HG02571 (cell line): ENCODE measurements around the gene GGA2.
"Not testable (repeated sequence)": the region's sequence is repeated elsewhere in the genome, so short reads cannot be mapped to it uniquely, and the experiment has no call there.

Source experiments
- ATAC-seq: cut with Tn5 transposase; IDR thresholded peaks from one replicate; pipeline ENCODE4 v1.9.1; 2021; ENCODE audit warnings: mild to moderate bottlenecking, moderate library complexity; ENCODE audit not compliant: unreplicated experiment

The GGA2 gene, protein sequence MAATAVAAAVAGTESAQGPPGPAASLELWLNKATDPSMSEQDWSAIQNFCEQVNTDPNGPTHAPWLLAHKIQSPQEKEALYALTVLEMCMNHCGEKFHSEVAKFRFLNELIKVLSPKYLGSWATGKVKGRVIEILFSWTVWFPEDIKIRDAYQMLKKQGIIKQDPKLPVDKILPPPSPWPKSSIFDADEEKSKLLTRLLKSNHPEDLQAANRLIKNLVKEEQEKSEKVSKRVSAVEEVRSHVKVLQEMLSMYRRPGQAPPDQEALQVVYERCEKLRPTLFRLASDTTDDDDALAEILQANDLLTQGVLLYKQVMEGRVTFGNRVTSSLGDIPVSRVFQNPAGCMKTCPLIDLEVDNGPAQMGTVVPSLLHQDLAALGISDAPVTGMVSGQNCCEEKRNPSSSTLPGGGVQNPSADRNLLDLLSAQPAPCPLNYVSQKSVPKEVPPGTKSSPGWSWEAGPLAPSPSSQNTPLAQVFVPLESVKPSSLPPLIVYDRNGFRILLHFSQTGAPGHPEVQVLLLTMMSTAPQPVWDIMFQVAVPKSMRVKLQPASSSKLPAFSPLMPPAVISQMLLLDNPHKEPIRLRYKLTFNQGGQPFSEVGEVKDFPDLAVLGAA

DNA sequence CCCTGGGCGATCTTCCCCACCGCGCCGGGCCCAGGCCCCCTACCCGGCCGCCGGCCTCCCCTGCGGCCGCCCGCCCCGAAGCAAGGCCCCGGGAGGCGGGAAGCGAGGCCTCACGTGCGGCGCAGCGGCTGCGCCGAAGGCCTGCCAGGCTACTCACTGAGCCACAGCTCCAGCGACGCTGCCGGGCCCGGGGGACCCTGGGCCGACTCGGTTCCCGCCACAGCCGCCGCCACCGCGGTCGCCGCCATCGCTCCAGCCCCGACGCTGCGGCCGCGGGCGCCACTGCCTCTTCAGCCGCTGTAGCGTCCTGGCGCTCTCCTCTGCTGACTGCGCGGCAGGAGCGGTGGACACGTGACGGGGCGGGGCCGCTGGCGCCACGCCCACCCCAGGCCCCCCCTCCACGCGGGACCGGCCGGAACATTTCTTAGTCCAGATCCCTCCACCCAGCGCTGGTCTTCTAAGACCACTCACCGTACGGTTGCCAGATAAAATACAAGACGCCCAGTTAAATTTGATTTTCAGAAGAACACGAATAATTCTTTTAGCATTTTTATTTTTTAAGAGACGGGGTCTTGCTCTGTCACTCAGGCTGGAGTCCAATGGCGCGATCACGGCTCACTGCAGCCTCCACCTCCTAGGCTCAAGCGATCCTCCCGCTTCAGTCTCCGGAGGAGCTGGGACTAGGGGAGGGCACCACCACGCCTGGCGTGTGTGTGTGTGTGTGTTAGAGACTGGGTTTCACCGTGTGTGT, at the start of gene GGA2:
GGA2 (minus strand) TSS at position 331 of the 751 bp plus-strand sequence; CDS start at position 248, 83 bp downstream.
- ATAC-seq, result peak; percentile 76

DNA sequence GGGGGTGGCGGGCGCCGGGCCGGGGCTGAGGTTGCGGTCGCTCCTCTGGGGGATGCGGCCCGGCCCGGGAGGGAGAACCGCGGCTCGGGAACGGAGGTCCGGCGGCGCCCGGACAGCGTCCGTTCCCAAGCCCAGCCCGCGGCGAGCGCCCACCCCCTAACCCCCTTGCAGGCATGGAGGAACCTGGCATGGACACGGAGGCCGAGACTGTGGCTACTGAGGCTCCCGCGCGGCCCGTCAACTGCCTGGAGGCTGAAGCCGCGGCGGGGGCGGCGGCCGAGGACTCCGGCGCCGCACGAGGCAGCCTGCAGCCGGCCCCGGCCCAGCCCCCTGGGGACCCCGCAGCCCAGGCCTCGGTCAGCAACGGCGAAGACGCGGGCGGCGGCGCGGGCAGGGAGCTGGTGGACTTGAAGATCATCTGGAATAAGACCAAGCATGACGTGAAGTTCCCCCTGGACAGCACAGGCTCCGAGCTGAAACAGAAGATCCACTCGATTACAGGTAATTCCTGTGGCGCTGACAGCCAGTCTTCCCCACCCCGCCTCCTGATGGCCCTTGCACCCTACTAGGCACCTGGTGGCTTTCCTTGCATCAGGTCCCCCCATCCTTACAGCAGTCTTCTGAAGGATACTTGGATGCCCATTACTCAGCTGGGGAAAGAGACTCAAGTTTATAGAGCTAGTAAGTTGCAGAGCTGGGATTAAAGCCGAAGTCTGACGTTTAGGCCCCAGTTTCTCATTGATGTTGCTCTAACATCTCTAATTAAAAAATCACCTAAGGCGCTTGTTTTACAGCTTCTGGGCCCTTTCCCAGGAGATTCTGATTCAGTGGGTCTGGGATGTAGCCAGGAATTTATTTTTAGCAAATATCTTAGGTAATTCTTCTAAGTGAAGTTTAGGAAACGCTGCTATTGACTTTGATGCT, 47.7 kb upstream of the GGA2 start:
- ATAC-seq, result peak; percentile 1

DNA sequence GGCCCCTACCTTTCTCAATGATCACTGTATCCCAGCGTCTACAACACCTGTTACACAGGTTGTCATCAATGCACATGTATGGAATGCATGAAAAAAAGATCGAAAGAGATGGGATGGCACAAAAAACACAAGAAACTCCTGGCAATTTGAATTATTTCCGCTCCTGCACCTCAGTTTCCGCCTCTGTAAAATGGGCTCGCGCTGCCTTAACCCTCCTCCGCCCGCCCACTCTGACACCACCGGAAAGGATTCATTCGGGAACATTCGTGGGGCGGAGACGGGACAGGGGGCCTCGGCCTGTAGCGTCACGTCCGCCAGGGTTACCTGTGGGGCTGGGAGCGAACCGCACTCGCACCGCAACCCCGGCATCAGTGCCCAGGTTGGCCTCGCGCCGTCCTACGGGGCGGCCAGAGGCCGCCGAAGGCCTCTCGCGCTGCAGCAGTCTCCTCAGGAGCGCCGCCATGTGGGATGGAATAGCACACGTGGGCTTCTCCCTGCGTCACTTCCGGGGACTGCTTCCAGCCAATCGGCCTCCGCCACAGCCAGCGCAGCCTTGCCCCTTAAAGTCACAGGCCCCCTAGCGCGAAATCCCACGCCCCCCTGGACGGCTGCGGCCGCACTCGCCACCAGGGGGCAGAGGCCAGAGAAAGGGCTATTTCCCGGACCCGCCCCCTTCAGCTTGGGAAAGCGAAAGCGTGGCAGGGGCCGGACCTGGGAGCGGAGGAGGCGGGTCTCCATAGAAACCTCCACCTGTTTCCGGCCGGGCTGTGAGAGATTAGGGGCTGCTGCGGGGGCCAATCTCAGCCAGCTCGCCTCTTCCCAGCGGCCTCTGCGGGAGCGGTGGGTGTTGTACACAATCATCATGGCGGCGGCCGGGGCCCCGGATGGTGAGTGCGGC, 46.8 kb upstream of the GGA2 start, which contains the start of the genes EARS2 and UBFD1:
EARS2 (minus strand) TSS at position 470 of the 898 bp plus-strand sequence; CDS start at position 463, 7 bp downstream.
UBFD1 (plus strand) TSS at position 847 of the 898 bp plus-strand sequence; CDS start at position 863, 16 bp downstream.
- peak; percentile 92 for ATAC-seq

DNA sequence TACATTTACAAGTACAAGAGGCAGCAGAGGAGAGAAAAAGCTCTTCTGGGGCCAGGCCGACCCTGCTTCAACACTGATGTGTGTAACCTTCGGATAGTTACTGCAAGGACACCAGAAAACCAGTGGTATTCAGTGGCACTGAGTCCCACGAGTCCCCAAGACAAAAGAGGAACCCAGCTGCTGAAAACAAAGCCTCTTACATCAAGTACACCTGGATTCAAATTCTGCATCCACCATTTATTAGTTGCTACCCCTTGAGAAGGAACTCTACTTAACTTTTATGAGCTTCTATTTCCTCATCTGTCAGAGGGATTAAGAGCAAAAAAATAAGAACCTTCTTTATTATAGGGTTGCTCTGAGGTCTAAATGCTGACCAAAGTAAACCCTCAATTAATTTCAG, 44.2 kb upstream of the GGA2 start:
- ATAC-seq, result no peak

DNA sequence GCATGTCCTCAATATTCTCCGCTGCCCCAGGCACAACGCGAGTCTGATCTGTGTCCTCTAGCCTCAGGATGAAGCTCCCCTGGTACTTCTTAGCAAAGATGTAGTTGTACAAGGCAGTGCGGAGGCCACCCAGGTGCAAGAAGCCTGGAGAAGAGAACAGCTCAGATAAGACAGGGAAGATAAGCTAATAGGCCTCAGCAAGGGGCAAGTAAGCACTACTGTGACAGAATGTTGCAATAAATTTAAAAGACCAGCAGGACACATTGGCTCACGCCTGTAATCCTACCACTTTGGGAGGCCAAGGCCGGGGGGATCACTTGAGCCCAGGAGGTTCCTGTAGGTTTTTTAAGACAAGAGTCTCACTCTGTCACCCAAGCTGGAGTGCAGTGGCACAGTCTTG, 41.9 kb upstream of the GGA2 start:
- no peak for ATAC-seq

DNA sequence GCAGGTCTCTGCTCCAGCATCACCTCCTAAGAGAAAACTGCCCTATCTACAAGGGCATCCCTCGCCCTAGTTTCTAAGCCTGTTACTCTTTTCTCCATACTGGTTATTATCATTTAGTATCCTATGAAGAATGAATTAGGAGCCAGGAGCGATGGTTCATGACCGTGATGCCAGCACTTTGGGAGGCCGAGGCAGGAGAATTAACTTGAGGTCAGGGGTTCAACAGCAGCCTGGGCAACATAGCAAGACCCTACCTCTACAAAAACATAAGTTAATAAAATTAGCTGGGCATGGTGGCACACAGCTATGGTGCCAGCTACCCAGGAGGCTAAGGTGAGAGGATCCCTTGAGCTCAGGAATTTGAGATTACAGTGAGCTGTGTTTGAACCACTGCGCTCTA, 39.6 kb upstream of the GGA2 start:
- ATAC-seq, result no peak

DNA sequence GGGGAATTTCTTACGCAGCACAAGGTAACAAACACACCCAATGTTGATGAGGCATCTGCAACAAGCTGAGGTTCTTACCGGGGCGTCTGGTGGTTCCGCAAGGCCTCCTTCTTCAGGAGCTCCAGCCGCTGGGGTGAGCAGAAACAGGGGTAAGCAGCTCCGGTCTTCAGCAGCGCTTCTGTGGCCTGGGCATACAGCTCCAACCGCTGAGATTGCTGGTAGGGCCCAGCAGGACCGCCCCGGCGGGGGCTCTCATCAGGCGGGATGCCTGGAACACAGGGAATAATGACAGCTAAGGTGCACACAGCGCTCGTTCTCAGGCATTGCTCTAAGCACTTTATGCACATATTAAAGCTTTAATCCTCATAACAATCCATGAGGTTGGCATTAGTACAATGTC, 34.1 kb upstream of the GGA2 start:
- ATAC-seq, result no peak

DNA sequence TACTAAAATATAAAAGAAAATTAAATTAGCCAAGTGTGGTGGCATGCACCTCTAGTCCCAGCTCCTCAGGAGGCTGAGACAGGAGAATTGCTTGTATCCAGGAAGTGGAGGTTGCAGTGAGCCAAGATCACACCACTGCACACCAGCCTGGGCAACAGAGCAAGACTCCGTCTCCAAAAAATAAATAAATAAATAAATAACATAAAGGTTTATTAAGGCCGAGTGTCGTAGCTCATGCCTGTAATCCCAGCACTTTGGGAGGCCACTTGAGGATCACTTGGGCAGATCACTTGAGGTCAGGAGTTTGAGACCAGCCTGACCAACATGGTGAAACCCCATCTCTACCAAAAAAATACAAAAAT, 30.5 kb upstream of the GGA2 start:
- not testable (repeated sequence) for ATAC-seq

DNA sequence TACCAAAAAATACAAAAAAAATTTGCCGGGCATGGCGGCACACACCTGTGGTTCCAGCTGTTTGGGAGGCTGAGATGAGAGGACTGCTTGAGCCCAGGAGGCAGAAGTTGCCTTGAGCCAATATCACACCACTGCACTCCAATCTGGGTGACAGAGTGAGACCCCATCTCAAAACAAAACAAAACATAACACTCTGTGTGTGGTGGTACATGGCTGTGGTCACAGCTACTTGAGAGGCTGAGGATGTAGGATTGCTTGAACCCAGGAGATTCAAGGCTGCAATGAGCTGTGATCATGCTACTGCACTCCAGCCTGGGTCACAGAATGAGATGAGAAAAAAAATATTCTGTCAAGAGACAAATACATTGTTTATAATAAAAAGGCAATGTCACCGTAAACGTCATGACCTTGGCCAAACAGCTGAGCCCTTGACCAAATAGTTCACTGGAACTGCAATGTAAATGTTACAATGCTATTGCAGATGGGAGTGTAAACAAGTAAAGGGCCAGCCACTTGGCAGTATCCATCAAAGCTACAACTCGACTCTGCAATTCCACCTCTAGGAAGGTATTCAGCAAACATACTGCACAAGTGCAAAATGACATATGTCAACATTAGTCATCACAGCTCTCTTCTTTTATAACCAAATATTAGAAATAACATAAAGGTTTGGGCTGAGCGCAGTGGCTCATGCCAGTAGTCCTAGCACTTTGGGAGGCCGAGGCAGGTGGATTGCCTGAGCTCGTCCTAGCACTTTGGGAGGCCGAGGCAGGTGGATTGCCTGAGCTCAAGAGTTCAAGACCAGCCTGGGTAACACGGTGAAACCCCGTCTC, 29.9 kb upstream of the GGA2 start:
- ATAC-seq, result no peak

DNA sequence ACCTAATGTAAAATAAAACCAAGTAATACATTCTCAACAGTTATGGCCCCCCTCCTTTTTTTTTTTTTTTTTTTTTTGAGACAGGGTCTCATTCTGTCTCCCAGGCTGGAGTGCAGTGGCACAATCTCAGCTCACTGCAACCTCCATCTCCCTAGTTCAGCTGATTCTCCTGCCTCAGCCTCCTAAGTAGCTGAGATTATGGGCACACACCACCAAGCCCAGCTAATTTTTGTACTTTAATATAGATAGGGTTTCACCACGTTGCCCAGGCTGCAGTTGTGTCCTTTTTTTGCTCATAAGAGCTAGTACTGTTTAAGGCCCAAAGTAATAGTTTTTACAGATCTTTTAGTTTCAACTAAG, 28.6 kb upstream of the GGA2 start:
- no peak for ATAC-seq

DNA sequence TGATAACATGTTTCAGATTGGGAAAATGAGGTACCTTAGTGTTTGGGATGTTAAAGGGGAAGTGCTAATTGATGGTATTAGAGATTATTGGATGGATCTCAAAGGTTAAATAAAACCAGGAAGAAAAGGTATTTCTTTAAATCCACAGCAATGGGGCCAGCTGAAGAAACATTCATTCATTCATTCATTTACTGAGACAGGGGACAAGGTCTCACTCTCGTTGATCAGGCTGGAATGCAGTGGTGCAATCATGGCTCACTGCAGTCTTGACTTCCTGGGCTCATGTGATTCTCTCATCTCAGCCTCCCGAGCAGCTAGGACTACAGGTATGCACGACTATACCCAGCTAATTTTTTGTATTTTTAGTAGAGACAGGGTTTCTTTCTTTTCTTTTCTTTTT, 27.1 kb upstream of the GGA2 start:
- ATAC-seq, result no peak

DNA sequence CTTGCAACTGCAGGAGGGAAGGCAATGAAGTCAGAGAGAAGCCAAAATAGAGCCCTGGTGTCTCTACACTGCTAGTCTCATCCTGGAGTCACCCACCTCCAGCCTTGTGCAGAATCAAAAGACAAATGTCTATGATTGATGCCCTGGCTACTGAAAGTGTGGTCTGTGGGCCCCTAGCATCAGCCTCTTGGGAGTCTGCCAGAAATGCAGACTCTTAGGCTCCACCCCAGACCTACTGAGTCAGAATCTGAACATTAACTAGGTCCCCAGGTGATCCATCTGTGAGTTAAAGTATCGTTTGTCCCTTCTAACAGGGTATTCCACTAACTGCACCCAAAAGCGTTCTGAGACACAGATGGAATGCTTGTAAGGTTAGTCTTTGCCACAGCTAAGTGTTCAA, 25.6 kb upstream of the GGA2 start:
- ATAC-seq, result no peak

DNA sequence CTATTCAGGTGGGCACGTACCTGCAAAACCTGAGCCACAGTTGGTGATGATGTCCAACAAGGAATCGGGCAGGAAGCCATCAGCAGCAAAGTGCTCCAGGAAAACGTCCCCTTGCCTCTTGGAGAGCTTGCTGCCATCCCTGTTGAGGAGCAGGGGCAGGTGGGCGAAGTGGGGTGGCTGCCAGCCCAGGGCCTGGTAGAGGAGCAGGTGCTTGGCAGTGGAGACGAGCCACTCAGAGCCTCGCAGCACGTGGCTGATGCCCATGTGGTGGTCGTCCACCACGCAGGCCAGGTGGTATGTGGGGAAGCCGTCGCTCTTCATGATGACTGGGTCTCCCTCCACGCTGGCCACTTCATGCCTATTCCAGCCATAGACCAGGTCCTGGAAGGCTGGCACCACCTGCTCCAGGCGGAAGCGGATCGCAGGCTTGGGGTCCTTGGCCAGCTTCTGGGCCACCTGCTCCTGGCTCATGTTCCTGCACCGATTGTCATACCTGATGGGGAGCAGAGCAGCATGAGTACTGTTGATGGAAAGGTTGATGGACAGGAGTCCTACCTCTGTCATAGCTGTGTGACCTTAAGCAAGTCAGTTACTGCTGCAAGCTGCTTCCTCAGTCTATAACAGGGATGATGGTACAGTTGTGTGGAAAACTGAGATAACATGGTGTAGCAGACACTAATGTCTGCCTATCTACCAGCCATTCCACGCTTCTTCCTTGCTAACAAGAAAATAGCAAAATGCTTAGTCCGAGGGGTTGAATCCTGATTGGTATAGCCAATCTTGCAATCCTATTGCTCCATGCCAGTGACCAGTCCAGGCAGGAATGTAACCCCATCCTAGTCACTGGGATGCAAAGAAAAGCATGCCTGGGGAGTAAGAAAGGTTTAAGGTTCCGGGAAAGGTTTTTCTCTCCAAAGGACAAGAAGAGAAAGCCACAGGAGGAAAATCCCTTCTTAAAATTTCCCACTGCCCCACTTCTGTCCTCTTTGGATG, 24.9 kb upstream of the GGA2 start:
- no peak for ATAC-seq

DNA sequence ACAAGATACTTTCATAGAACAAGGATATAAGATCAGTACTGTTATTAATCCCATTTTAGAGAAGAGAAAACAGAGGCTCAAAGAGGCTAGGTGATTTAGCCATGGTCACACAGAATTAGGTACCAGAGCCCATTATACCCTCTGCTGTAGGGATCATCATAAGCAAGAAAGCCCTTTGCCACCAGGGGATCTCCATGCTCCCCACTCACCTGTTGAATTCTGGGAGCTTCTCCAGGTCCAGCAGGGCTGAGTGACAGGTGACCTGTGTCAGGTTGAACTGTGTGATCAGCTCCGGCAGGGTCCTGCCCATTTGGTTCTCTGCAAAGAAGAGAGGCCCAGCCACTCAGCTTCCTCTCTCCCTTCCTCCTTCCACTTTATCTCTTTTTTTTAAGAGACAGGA, 22.2 kb upstream of the GGA2 start:
- ATAC-seq, result no peak

DNA sequence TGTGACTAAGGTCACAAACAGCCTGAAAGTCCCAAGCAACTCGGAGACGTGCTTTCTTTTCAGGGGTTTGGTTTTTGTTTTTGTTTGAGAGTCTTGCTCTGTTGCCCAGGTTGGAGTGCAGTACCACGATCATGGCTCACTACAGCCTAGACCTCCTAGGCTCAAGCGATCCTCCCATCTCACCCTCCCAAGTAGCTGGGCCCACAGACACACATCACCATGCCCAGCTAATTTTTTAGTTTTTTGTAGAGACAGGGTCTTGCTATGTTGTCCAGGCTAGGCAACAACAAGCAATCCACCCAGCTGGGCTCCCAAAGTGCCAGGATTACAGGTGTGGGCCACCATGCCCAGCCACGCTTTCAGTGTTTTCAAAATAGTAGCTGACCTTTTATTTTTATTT, 19.8 kb upstream of the GGA2 start:
- ATAC-seq, result no peak

DNA sequence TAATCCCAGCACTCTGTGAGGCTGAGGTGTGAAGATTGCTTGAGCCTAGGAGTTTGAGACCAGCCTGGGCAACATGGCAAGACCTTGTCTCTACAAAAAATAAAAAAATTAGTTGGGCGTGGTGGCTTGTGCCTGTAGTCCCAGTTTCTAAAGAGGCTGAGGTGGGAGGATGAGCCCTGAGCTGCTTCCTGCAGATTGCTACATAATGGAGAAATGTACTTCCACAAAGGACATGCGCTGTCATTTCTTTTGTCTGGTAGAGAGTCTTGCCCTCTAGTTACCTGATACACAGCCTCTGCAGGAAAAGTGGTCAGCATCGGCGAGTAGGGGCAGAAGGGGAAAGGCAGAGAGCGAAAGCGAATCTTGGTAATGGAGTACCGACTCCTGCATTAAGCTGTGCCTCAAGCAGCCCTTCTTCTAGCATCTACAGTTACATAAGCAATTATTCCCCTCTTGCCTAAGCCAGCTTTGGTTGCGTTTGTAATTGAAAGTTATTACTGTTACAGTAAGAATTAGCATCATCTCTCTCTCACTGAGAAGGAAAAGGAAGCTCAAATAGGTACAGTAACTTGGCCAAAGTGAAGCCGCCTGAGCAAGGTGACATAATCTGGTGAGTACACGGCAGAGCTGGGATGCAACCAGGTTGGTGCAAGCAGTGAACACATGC, 18.5 kb upstream of the GGA2 start:
- no peak for ATAC-seq
